Progenitor cell of endocrine pancreas (in vitro differentiated cells): Measurements from ENCODE around the gene NEURL1. TPM values are rescaled to one million over a fixed set of nuclear protein-coding genes. Genes with fewer than 3 reads are reported as not detected.
"Not testable (repeated sequence)": the region's sequence is repeated elsewhere in the genome, so short reads cannot be mapped to it uniquely, and the experiment has no call there.

Experiments used
- DNase-seq: peaks from one replicate; pipeline ENCODE4 v3.0.0; 2021; ENCODE audit warnings: low spot score; ENCODE audit not compliant: unreplicated experiment
- H3K27ac Mint-ChIP-seq: 2 replicates; pipeline ENCODE4 v1.8.0; 2021; ENCODE audit warnings: mild to moderate bottlenecking, moderate library complexity, mixed read lengths
- H3K27me3 Mint-ChIP-seq: 2 replicates; pipeline ENCODE4 v1.8.0; 2021; ENCODE audit warnings: mixed read lengths
- H3K36me3 Mint-ChIP-seq: 2 replicates; pipeline ENCODE4 v1.8.0; 2022; ENCODE audit warnings: mixed read lengths; ENCODE audit not compliant: insufficient read depth
- H3K4me1 Mint-ChIP-seq: 2 replicates; pipeline ENCODE4 v1.8.0; 2021; ENCODE audit warnings: low read depth, mixed read lengths
- H3K4me3 Mint-ChIP-seq: 2 replicates; pipeline ENCODE4 v1.8.0; 2021; ENCODE audit warnings: low read depth, mild to moderate bottlenecking, moderate library complexity, mixed read lengths
- H3K9me3 Mint-ChIP-seq: 2 replicates; pipeline ENCODE4 v1.8.0; 2021; ENCODE audit warnings: low read depth, mixed read lengths
- CTCF ChIP-seq: fragments of 200-600 bp; sonication (generic); IDR thresholded peaks from one replicate; pipeline ENCODE4 v1.5.0; 2021; ENCODE audit warnings: antibody characterized with exemption, mild to moderate bottlenecking; ENCODE audit not compliant: unreplicated experiment
- total RNA-seq: library from RNA; stranded (reverse); gene quantifications from 2 replicates; pipeline ENCODE4 v1.2.1, GENCODE V29; 2021

Gene NEURL1
- total RNA-seq, 1 donor from 2014 or later: 21.5 TPM

- Mint-ChIP-seq H3K27me3 (peaks cover under 1% of the 10 kb centered on the region), H3K27ac (no peak within 1 kb of the TSS), H3K9me3 (no peaks in the 10 kb centered on the region), H3K4me1 (no peaks in the 10 kb centered on the region), H3K4me3 (no peak within 1 kb of the TSS), H3K36me3 (no peaks in the 10 kb centered on the region)
- no peak for DNase-seq
- no peak for TF ChIP-seq CTCF
Measured at GRCh38 chr10:103479135-103479534, 14.4 kb upstream of the NEURL1 start, which contains the start of gene CALHM3. CALHM3 (minus strand) TSS chr10:103479240; CDS start chr10:103479032, 208 bp downstream.

GRCh38 chr10:103480521-103480920 lies 13.0 kb upstream of the NEURL1 start:
- DNase-seq: no peak
- Mint-ChIP-seq H3K4me3 (no peak overlapping the region), H3K4me1 (no peaks in the 10 kb centered on the region), H3K27me3 (no peaks in the 10 kb centered on the region), H3K9me3 (no peaks in the 10 kb centered on the region), H3K36me3 (no peaks in the 10 kb centered on the region), H3K27ac (no peak overlapping the region)
- TF ChIP-seq CTCF: no peak

- Mint-ChIP-seq H3K27ac (peak overlapping the region; percentile 49), H3K4me1 (no peaks in the 10 kb centered on the region), H3K4me3 (no peak overlapping the region), H3K27me3 (no peaks in the 10 kb centered on the region), H3K36me3 (no peaks in the 10 kb centered on the region), H3K9me3 (no peaks in the 10 kb centered on the region)
- peak; percentile 62 for TF ChIP-seq CTCF
- DNase-seq: no peak
Measured at GRCh38 chr10:103481974-103482531, 11.5 kb upstream of the NEURL1 start.

GRCh38 chr10:103486635-103487409 lies 6.7 kb upstream of the NEURL1 start:
- not testable (repeated sequence) for H3K36me3 Mint-ChIP-seq, H3K27ac Mint-ChIP-seq, H3K9me3 Mint-ChIP-seq, H3K4me1 Mint-ChIP-seq, DNase-seq, H3K4me3 Mint-ChIP-seq, H3K27me3 Mint-ChIP-seq

- Mint-ChIP-seq H3K9me3 (no peaks in the 10 kb centered on the region), H3K27ac (no peak overlapping the region), H3K36me3 (no peaks in the 10 kb centered on the region), H3K4me1 (peaks cover 4% of the 10 kb centered on the region), H3K4me3 (no peak overlapping the region), H3K27me3 (peaks cover 15% of the 10 kb centered on the region)
- DNase-seq: no peak
- TF ChIP-seq CTCF: no peak
Measured at GRCh38 chr10:103487410-103487708, 6.1 kb upstream of the NEURL1 start.

- H3K4me3 Mint-ChIP-seq: no peak overlapping the region
Measured at GRCh38 chr10:103490986-103491314, 2.6 kb upstream of the NEURL1 start.

More at GRCh38 chr10:103490986-103491314, 2.6 kb upstream of the NEURL1 start:
- TF ChIP-seq CTCF: no peak
- Mint-ChIP-seq H3K9me3 (no peaks in the 10 kb centered on the region), H3K4me1 (peaks cover 11% of the 10 kb centered on the region), H3K27ac (no peak overlapping the region), H3K36me3 (no peaks in the 10 kb centered on the region), H3K27me3 (peaks cover 43% of the 10 kb centered on the region)
- DNase-seq: no peak
